GM06990 (cell line): ENCODE data around the gene PLEKHD1.
A peak's percentile ranks its signal among the peaks of the same experiment; 100 is the strongest.

Experiments
- DNase-seq: peaks from one replicate; pipeline ENCODE4 v3.0.0-alpha.2; 2011; ENCODE audit not compliant: insufficient read length; ENCODE audit errors: extremely low read depth
- H3K27me3 ChIP-seq: replicated peaks from 2 replicates; pipeline ENCODE4 v1.6.0; 2011; ENCODE audit warnings: low read length; ENCODE audit not compliant: control insufficient read depth, insufficient read depth
- H3K36me3 ChIP-seq: 2 replicates; pipeline ENCODE4 v1.5.1; 2011; ENCODE audit warnings: low read length; ENCODE audit not compliant: control insufficient read depth, insufficient read depth
- H3K4me3 ChIP-seq: replicated peaks from 2 replicates; pipeline ENCODE4 v1.5.1; 2011; ENCODE audit warnings: low read depth, mild to moderate bottlenecking, control low read depth, low read length
- CTCF ChIP-seq: IDR thresholded peaks from 2 replicates; pipeline ENCODE4 v1.5.1; 2011; ENCODE audit warnings: low read length, control low read depth, mild to moderate bottlenecking, inconsistent platforms; ENCODE audit not compliant: insufficient read depth, poor library complexity, severe bottlenecking

PLEKHD1 gene

DNA sequence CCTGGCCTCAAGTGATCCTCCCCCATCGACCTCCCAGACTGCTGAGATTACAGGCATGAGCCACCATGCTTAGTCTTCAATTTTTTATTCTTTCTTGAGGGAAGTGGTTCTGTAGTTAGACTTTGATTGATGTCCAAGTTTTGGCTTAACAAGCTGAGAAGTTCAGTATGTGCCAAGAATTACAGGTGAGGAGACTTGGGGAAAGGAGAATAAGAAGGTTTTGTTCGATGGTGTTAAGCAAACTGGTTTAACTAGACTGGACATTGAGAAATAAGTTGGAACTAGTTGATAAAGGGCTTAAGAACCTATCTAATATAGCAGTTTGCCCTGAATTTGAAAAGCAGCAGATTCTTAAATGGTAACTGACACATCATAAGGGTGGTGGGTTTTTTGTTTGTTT is 32.6 kb upstream of the PLEKHD1 start:
- TF ChIP-seq CTCF: no peak
- DNase-seq: no peak
- Histone ChIP-seq H3K4me3 (no peak overlapping the region), H3K36me3 (peaks cover 3% of the 10 kb centered on the region), H3K27me3 (no peaks in the 10 kb centered on the region)

DNA sequence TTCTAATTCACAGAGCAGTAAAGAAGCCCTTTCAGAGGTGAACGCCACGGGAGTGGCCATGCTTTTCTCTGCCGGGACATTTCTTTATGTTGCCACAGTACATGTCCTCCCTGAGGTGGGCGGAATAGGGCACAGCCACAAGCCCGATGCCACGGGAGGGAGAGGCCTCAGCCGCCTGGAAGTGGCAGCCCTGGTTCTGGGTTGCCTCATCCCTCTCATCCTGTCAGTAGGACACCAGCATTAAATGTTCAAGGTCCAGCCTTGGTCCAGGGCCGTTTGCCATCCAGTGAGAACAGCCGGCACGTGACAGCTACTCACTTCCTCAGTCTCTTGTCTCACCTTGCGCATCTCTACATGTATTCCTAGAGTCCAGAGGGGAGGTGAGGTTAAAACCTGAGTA is 26.2 kb upstream of the PLEKHD1 start:
- no peak overlapping the region for H3K4me3 ChIP-seq
- DNase-seq: no peak
- TF ChIP-seq CTCF: no peak
- no peaks in the 10 kb centered on the region for H3K27me3 ChIP-seq
- peaks cover 12% of the 10 kb centered on the region for H3K36me3 ChIP-seq

DNA sequence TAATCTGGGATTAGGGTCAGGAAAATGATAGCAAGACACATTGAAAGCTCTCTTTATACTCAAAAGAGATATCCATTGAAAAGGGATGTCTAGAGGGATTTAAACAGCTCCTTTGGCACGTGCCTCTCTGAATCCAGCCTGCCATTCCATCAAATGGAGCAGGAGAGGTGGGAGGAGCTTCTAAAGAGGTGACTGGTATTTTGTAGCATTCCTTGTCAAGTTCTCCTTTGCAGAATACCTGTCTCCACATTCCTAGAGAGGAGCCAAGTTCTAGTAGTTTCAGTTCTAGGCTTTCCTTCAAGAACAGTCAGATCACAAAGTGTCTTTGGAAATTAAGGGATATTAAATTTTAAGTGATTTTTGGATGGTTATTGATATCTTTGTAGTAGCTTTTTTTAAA is 25.4 kb upstream of the PLEKHD1 start:
- no peak for DNase-seq
- H3K36me3 ChIP-seq: peaks cover 12% of the 10 kb centered on the region
- no peak for TF ChIP-seq CTCF

GRCh38 chr14:69460093-69460701 is 24.3 kb upstream of the PLEKHD1 start:
- peak; percentile 70 for TF ChIP-seq CTCF
- Histone ChIP-seq H3K4me3 (no peak overlapping the region), H3K36me3 (peaks cover 11% of the 10 kb centered on the region), H3K27me3 (no peaks in the 10 kb centered on the region)
- DNase-seq: no peak

More for the DNA sequence above, 25.4 kb upstream of the PLEKHD1 start:
- Histone ChIP-seq H3K4me3 (no peak overlapping the region), H3K27me3 (no peaks in the 10 kb centered on the region)

DNA sequence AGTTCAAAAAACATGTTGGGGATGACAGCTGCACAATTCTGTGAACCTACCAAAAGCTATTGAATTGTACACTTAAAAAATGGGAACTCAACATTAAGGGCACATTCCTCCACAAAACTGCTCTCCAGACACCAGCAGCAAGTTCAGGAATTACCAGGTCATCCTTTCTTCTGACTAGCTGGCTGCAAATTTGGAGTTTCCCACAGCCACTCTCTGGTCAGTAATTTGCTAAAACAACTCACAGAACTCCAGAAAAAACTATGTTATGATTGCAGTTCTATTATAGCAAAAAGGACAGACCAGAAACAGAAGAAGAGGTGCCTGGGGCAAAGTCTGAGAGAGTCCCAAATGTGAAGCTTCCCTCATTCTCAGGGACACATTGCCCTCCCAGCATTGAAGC is 20.1 kb upstream of the PLEKHD1 start:
- Histone ChIP-seq H3K27me3 (no peaks in the 10 kb centered on the region), H3K36me3 (peaks cover 3% of the 10 kb centered on the region), H3K4me3 (no peak overlapping the region)
- no peak for DNase-seq
- TF ChIP-seq CTCF: no peak

GRCh38 chr14:69464829-69465228 is 19.7 kb upstream of the PLEKHD1 start:
- no peak for TF ChIP-seq CTCF
- no peak overlapping the region for H3K4me3 ChIP-seq
- no peaks in the 10 kb centered on the region for H3K27me3 ChIP-seq
- no peak for DNase-seq
- peaks cover 3% of the 10 kb centered on the region for H3K36me3 ChIP-seq
